Memory B cell (primary cell): ENCODE results near the gene OR52N4.
A peak's percentile ranks its signal among the peaks of the same experiment; 100 is the strongest.
"Not testable (repeated sequence)": the region's sequence is repeated elsewhere in the genome, so short reads cannot be mapped to it uniquely, and the experiment has no call there.

Experiments
- ATAC-seq: fragments of 150-1000 bp; cut with Tn5 transposase; 2 replicates; pipeline ENCODE4 v1.10.0; 2021; ENCODE audit warnings: low read depth, mild to moderate bottlenecking, moderate library complexity
- DNase-seq, 2 donors: peaks; one replicate each; pipeline ENCODE4 v3.0.0; 2022; ENCODE audit warnings: low spot score in 2 of 2
- H3K27ac Mint-ChIP-seq: one replicate; pipeline ENCODE4 v1.8.0; 2022; ENCODE audit warnings: mild to moderate bottlenecking, moderate library complexity, mixed read lengths
- H3K27me3 Mint-ChIP-seq: one replicate; pipeline ENCODE4 v1.8.0; 2022; ENCODE audit warnings: mixed read lengths
- H3K36me3 Mint-ChIP-seq: one replicate; pipeline ENCODE4 v1.8.0; 2022; ENCODE audit warnings: mild to moderate bottlenecking, mixed read lengths
- H3K4me1 Mint-ChIP-seq: one replicate; pipeline ENCODE4 v1.8.0; 2022; ENCODE audit warnings: mixed read lengths
- H3K4me3 Mint-ChIP-seq: one replicate; pipeline ENCODE4 v1.8.0; 2022; ENCODE audit warnings: mild to moderate bottlenecking, moderate library complexity, mixed read lengths
- H3K9me3 Mint-ChIP-seq: one replicate; pipeline ENCODE4 v1.8.0; 2022; ENCODE audit warnings: mixed read lengths

The OR52N4 gene

DNA sequence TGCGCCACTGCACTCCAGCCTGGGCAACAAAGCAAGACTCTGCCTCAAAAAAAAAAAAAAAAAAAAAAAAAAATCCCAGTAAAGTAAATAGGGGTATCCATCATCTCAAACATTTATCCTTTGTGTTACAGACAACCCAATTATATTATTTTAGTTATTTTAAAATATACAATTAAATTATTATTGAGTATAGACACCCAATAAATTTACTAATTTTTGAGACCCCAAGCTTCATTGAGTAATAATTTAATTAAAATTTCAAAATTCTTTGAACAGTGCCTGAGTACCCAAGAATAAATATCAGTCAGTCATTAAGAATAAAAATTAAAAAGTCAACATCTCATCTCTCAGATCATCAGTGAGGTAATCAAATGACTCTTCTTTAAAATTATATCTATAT is at the start of gene OR52N4:
Gene OR52N4, plus strand, starts transcription at position 301 of the 400 bp plus-strand sequence. CDS start 498 bp downstream, outside the sequence.
- Mint-ChIP-seq H3K4me3 (no peak within 1 kb of the TSS), H3K27ac (no peak within 1 kb of the TSS), H3K27me3 (no peaks in the 10 kb centered on the region), H3K4me1 (no peaks in the 10 kb centered on the region), H3K9me3 (no peaks in the 10 kb centered on the region), H3K36me3 (peaks cover 4% of the 10 kb centered on the region)
- ATAC-seq: no peak
- DNase-seq: no peak

- Mint-ChIP-seq H3K4me1 (peaks cover 23% of the 10 kb centered on the region), H3K27ac (peak overlapping the region; percentile 84), H3K27me3 (no peaks in the 10 kb centered on the region), H3K9me3 (peaks cover 1% of the 10 kb centered on the region), H3K4me3 (no peak overlapping the region), H3K36me3 (peaks cover 45% of the 10 kb centered on the region)
- no peak for DNase-seq
- no peak for ATAC-seq
Measured at GRCh38 chr11:5705688-5706087, 48.4 kb upstream of the OR52N4 start.

DNA sequence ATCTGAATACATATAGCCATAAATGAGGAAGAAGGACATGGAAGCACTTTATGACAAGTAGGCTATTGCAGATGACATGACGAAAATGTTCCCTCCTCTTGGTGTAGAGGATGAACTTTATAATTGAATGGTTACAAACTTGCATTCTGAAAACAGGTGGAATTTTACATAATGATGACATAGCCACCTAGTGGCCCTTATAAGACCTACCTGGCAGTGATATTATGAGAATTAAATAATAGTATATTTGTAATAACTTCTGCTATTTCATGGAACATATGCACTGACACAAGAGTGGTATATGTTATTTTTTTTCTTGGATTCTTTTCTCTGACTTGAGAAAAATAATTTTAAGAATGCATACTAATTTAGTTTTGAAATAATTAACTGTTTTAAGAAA is 41.5 kb upstream of the OR52N4 start:
- Mint-ChIP-seq H3K9me3 (peaks cover 1% of the 10 kb centered on the region), H3K27me3 (no peaks in the 10 kb centered on the region), H3K27ac (no peak overlapping the region), H3K4me1 (peaks cover 5% of the 10 kb centered on the region), H3K4me3 (no peak overlapping the region), H3K36me3 (peaks cover 24% of the 10 kb centered on the region)
- ATAC-seq (peak; percentile 62), DNase-seq (peak in 1 of 2 donors; percentile 11)

- Mint-ChIP-seq H3K4me1 (peaks cover 3% of the 10 kb centered on the region), H3K27ac (no peak overlapping the region), H3K4me3 (no peak overlapping the region), H3K9me3 (peaks cover 1% of the 10 kb centered on the region), H3K27me3 (no peaks in the 10 kb centered on the region), H3K36me3 (peaks cover 19% of the 10 kb centered on the region)
- no peak for DNase-seq
- no peak for ATAC-seq
Measured at GRCh38 chr11:5713695-5714094, 40.3 kb upstream of the OR52N4 start.

- not testable (repeated sequence) for H3K27me3 Mint-ChIP-seq, DNase-seq, H3K4me3 Mint-ChIP-seq, H3K27ac Mint-ChIP-seq, ATAC-seq, H3K9me3 Mint-ChIP-seq, H3K4me1 Mint-ChIP-seq
- peaks cover 20% of the 10 kb centered on the region for H3K36me3 Mint-ChIP-seq
Measured at GRCh38 chr11:5716518-5716917, 37.5 kb upstream of the OR52N4 start.

DNA sequence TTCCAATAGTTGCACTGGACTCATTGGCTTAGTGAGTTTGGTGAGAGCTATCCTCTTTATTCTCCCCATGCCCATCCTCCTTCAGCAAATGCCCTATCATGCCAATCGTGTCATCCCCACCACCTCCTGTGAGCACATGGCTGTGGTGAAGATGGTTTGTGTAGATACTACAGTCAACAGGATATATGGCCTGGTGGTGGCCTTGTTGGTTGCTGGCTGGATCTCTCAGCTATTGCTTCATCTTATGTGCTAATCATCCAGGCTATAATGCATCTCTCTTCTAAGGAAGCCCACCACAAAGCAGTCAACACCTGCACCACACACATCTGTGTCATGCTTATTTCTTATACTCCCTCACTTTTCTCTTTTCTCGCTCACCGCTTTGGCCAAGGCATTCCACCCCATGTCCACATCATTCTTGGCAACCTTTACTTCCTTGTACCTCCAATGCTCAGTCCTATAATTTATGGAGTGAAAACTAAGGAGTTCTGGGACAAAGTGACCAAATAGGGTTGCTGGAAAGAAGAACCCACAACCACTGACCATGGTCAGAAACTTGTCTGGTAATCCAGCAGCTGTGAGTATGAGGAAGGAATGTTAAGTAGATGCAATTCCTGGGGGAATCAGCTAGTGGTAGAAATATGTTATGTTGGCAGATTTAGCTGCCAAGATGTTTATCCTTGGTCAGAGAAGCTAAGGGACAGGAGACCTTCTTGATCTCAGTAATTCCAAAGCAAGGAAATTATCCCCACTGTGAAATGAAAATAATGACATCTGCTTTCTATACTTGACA is 34.1 kb upstream of the OR52N4 start:
- DNase-seq (no peak), ATAC-seq (no peak)
- no peak overlapping the region for H3K4me3 Mint-ChIP-seq
- H3K27me3 Mint-ChIP-seq: no peaks in the 10 kb centered on the region
- no peak overlapping the region for H3K27ac Mint-ChIP-seq
- H3K36me3 Mint-ChIP-seq: peaks cover 17% of the 10 kb centered on the region
- H3K4me1 Mint-ChIP-seq: peaks cover 5% of the 10 kb centered on the region
- peaks cover 3% of the 10 kb centered on the region for H3K9me3 Mint-ChIP-seq

GRCh38 chr11:5722622-5723021 is 31.4 kb upstream of the OR52N4 start:
- no peak for ATAC-seq
- Mint-ChIP-seq H3K27me3 (peaks cover 2% of the 10 kb centered on the region), H3K9me3 (peaks cover 2% of the 10 kb centered on the region), H3K4me1 (peaks cover 7% of the 10 kb centered on the region), H3K36me3 (peaks cover 25% of the 10 kb centered on the region), H3K27ac (no peak overlapping the region), H3K4me3 (no peak overlapping the region)
- no peak for DNase-seq

DNA sequence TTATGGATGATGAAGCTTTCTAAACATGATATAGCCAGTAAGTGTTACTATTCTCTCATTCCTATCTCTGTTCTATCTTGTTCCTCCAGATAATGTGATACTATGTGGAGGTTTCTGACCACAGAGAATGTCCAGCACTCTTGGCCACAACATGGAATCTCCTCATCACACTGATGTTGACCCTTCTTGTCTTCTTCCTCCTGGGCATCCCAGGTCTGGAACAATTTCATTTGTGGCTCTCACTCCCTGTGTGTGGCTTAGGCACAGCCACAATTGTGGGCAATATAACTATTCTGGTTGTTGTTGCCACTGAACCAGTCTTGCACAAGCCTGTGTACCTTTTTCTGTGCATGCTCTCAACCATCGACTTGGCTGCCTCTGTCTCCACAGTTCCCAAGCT is 27.7 kb upstream of the OR52N4 start:
- Mint-ChIP-seq H3K4me1 (peaks cover 2% of the 10 kb centered on the region), H3K4me3 (no peak overlapping the region), H3K27ac (no peak overlapping the region), H3K27me3 (peaks cover 2% of the 10 kb centered on the region), H3K9me3 (no peaks in the 10 kb centered on the region), H3K36me3 (peaks cover 15% of the 10 kb centered on the region)
- ATAC-seq (no peak), DNase-seq (no peak)

GRCh38 chr11:5727691-5728090 is 26.4 kb upstream of the OR52N4 start:
- H3K4me1 Mint-ChIP-seq: peaks cover 2% of the 10 kb centered on the region
- peaks cover 2% of the 10 kb centered on the region for H3K27me3 Mint-ChIP-seq
- no peak overlapping the region for H3K27ac Mint-ChIP-seq
- H3K36me3 Mint-ChIP-seq: peaks cover 15% of the 10 kb centered on the region
- ATAC-seq (no peak), DNase-seq (no peak)
- H3K4me3 Mint-ChIP-seq: no peak overlapping the region
- no peaks in the 10 kb centered on the region for H3K9me3 Mint-ChIP-seq

- DNase-seq: no peak
- Mint-ChIP-seq H3K36me3 (peaks cover 30% of the 10 kb centered on the region), H3K27ac (no peak within 1 kb of the TSS)
Measured at GRCh38 chr11:5736396-5736795, 17.6 kb upstream of the OR52N4 start, which contains the start of gene OR56B1. Gene OR56B1 (plus strand): TSS chr11:5736448. CDS start chr11:5736517, 69 bp downstream.

DNA sequence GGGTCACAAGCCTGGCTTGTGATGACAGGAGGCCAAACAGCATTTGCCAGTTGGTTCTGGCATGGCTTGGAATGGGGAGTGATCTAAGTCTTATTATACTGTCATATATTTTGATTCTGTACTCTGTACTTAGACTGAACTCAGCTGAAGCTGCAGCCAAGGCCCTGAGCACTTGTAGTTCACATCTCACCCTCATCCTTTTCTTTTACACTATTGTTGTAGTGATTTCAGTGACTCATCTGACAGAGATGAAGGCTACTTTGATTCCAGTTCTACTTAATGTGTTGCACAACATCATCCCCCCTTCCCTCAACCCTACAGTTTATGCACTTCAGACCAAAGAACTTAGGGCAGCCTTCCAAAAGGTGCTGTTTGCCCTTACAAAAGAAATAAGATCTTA is 17.0 kb upstream of the OR52N4 start:
- ATAC-seq (no peak), DNase-seq (no peak)
- Mint-ChIP-seq H3K4me3 (no peak overlapping the region), H3K4me1 (no peaks in the 10 kb centered on the region), H3K27ac (no peak overlapping the region), H3K27me3 (no peaks in the 10 kb centered on the region), H3K36me3 (peaks cover 34% of the 10 kb centered on the region), H3K9me3 (peaks cover 5% of the 10 kb centered on the region)

More at GRCh38 chr11:5736396-5736795, 17.6 kb upstream of the OR52N4 start, which contains the start of gene OR56B1:
- ATAC-seq: no peak
- peaks cover 2% of the 10 kb centered on the region for H3K9me3 Mint-ChIP-seq
- no peaks in the 10 kb centered on the region for H3K4me1 Mint-ChIP-seq
- no peaks in the 10 kb centered on the region for H3K27me3 Mint-ChIP-seq
- no peak within 1 kb of the TSS for H3K4me3 Mint-ChIP-seq

GRCh38 chr11:5737670-5738392 is 16.2 kb upstream of the OR52N4 start:
- Mint-ChIP-seq H3K36me3 (peaks cover 34% of the 10 kb centered on the region), H3K9me3 (peaks cover 5% of the 10 kb centered on the region), H3K4me1 (no peaks in the 10 kb centered on the region), H3K27me3 (no peaks in the 10 kb centered on the region), H3K4me3 (no peak overlapping the region), H3K27ac (no peak overlapping the region)
- ATAC-seq: no peak
- DNase-seq: no peak

DNA sequence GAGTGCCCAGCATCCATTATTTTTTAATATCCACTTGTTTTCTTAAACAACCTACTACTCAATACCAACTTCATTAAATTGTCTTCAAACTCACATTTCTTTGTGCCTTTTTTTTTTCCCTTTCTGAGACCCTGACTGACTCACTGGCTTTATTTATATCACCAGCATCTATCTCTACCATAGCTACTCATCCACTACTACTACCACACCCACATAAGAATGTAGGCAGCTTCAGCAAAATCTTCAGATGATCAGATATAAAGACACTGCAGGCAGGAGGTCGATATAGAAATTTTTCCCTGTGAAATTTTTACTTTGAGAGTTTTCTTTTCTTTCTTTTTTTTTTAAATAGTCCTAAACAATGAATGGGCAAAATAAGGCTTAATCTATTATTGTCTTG is 15.6 kb upstream of the OR52N4 start:
- Mint-ChIP-seq H3K4me1 (no peaks in the 10 kb centered on the region), H3K36me3 (peaks cover 34% of the 10 kb centered on the region), H3K9me3 (peaks cover 5% of the 10 kb centered on the region), H3K27ac (no peak overlapping the region), H3K4me3 (no peak overlapping the region), H3K27me3 (no peaks in the 10 kb centered on the region)
- ATAC-seq (no peak), DNase-seq (no peak)

GRCh38 chr11:5746614-5747013 is 7.4 kb upstream of the OR52N4 start:
- H3K4me3 Mint-ChIP-seq: no peak overlapping the region
- peaks cover 3% of the 10 kb centered on the region for H3K9me3 Mint-ChIP-seq
- DNase-seq (no peak), ATAC-seq (no peak)
- no peak overlapping the region for H3K27ac Mint-ChIP-seq
- no peaks in the 10 kb centered on the region for H3K4me1 Mint-ChIP-seq
- no peaks in the 10 kb centered on the region for H3K27me3 Mint-ChIP-seq
- H3K36me3 Mint-ChIP-seq: peaks cover 6% of the 10 kb centered on the region
